Activated CD4-positive, alpha-beta T cell treated with anti-CD3 and anti-CD28 coated beads, Interleukin-2, amount 50 U/mL, for 16 hours (primary cell): ENCODE data around the gene HDGFL1.

Experiments
- DNase-seq: peaks from one replicate; pipeline ENCODE4 v3.0.0-alpha.2; 2020

Gene HDGFL1

DNA sequence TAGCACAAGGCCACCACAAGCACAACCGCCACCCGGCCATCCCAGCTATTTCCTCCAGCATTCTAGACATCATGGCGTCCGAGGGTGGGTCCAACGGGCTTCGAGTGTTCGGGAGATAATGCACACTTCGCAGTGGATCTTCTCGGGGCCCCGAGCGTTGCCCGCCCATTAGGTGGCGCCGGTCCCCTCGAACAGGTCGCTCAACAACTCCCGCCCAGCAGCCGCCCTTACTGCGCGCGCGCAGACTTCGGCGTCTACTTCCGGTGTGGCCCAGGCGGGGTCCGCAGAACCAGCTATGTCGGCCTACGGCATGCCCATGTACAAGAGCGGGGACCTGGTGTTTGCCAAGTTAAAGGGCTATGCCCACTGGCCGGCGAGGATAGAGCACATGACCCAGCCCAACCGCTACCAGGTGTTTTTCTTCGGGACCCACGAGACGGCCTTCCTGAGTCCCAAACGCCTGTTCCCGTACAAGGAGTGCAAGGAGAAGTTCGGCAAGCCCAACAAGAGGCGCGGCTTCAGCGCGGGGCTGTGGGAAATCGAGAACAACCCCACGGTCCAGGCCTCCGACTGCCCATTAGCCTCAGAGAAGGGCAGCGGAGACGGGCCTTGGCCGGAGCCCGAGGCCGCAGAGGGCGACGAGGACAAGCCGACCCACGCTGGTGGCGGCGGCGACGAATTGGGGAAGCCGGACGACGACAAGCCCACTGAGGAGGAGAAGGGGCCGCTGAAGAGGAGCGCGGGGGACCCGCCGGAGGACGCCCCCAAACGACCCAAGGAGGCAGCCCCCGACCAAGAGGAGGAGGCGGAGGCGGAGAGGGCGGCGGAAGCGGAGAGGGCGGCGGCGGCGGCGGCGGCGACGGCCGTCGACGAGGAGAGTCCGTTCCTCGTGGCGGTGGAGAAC, at the start of gene HDGFL1:
TSS of gene HDGFL1 (plus strand) at position 286 of the 904 bp plus-strand sequence. CDS start at position 296, 10 bp downstream.
- DNase-seq = no peak

DNA sequence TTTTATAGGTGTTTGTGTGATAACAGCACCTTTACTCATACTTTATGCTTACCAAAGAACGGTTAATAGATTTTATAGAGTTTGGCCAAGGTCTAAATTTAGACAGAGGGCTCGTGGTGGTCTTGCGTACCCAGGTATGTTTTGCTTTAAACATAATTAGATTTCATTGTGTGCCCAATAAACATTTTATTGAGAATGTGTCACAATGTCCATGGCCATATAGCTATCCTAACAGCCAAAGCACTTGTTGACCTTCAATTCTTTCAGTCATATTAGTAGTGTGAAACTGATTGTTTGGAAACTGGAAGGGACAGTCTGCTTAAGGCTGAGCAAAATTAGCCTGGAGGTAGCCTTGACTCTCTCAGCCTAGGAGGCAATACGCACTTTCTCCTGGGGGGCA, 48.3 kb upstream of the HDGFL1 start:
- DNase-seq = no peak

DNA sequence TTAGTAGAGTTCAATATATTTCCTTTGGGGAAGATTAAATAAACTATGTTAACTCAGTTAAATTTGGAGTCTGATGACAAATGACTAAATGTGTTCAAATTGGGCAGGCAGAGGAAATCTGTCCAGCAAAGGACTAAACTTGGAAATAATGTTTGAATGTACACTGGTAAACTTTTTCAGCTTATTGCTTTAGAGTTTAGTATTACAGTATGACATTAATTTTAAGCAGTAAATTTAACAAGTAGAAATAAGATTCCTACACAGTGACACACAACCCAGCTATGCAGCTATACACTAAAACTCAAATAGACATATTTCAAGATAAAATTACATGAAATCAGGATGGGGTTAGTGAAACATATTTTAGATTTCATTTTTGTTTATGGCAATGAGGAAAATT, 42.6 kb upstream of the HDGFL1 start:
- no peak for DNase-seq

DNA sequence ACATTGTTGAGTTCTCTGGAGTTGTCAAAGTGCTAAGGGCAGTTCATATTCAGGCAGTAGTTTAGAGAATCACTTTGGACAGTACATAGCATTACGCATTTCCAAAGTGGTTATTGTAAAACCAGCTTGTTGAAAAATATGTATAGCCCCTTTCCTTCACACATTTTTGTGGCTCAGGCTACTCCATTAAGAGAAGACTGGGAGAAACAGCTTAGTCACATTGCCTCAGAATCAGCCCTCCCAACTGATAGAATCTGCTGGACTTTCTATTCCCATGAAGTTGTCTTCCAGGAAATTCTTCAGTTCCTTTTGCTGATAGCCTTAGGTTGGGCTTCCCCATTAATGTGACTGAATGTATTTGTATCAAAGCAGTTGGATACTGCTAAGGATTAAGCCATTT, 39.5 kb upstream of the HDGFL1 start:
- DNase-seq = no peak

DNA sequence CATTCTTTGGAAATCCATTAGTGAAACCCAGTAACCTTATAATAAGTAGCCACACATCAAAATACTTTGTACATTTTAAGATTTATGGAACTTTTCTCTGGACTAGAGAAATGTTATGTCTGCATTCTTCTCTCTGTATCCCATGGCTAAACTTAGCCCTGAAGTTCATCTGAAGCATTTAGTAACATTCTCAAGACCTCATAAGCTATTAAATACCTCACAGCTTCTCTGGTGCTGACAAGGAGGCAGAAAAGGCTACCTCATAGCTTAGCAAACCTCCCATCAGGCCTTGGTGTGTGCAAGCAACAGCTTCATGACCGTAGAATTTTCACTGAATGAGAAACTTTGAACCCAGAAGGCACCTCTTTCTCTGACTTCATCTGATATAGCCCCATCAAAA, 38.9 kb upstream of the HDGFL1 start:
- DNase-seq = no peak

DNA sequence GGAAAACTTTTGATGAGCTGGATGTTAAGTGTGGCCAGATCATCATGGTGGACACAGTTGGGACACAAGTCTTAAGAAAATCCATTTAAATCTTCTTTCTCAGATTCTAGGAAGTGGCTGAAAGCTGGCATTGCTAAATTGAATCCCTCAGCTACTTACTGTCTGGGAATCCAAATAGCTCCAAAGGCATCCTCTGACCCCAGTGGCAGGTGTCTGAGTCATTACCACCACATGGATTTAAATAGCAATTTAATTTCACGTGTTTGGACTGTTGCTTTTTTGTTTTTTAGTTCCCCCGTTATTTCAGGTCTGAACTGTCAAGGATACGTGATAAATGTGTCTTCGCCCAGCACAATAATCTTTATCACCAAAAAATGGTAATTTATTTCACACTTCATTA, 33.2 kb upstream of the HDGFL1 start:
- no peak for DNase-seq

DNA sequence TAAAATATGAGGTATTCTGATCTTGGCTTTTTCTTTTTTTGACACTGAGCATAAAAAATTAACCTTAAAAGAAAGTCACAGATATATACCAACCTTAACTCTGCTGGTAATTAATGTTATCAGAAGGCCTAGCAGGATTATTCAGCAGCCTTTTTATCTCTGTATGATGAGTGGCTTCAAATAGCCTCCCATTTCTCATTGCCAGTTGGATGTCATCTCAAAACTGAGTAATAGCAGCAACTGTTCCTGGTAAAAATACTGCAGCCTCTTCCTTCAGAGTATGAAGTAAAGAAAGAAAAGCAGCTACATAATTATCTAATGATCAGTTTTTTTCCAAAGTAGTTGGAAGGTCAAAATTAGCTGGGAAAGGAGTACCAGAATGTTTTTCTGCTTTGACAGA, 24.9 kb upstream of the HDGFL1 start:
- DNase-seq = no peak

DNA sequence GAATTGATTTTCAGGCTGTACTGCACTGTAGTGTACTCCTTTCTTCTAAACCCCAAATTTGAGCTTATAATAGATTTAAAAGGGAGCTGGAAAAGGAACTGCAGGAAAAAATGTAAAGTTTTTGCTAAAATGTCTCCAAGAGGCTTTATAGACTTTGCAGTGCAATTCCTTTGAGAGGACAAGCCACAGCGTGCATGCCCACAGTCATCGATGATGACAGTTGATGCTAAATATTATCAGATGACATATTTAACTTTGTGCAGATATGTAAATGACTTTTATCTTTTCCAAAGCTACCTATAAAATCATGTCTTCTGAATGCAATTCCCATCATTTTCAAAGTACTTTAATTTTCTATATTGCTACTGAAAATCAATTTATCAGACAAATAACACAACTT, 24.3 kb upstream of the HDGFL1 start:
- DNase-seq = no peak

DNA sequence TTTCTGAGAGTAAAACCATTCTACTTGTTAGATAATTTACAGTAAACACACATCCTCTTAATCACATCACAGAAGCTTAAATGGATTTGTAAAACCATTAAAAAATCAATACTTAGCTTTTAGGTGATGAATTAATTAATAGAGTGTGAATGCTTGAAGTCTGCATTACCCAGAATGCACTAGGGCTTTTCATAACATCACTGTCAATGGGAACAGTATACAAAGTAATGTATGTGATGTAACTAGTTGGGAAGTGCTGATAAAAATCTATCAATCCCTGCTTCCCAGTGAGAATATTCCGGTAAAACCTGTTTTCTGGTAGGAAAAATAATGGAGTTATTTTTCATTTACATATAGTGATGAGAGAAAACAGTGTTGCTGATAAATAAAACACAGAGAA, 23.1 kb upstream of the HDGFL1 start:
- no peak for DNase-seq

DNA sequence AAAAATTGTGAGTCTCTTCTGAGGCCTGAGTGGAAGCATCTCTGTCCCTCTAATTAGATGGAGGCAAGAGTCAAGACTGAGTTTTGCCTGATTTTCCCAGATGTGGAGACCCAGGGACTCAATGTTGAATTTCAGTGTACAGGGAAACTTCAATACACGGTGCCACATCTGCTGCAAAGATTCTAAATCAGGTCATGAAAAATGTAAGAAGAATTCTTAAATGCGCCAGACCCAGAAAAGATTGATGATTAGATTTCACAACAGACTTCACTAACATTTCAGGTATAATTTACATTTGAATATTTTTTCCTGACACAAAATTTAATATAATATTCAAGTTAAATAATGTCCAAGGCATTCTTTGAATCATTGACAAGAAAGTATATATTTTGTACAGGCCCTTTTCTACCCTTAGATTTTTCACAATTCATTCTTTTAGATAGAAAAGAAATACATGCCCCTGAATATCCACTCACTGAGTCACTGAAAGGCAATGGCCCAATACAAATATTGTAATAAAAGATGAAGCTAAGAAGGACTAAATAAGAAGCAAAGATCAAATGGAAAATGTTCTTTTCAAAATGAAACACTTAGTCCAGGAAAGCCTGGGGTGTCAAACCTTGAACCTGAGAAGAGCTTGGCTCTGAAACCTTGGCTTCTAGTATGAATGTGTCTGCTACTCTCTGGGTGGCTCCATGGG, 18.2 kb upstream of the HDGFL1 start:
- no peak for DNase-seq

DNA sequence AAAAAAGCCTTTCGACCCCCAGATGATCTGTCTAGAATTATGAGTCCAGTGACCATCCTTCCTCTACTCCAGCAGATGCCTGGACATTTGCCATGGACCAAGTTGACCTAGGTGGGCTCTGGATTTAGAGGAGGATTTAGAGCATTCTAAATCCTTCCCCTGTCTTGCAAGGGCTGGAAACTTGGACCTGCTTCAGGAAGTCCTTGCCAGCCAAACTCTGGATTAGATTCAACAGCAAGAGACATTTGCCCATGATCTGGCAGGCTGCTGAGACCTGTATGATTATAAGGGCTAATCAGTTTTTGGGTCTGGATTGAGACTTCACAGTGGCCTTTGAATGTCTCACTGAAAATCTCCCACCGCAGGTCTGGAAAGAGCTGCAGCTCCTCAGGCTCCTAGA, 13.1 kb upstream of the HDGFL1 start:
- no peak for DNase-seq

DNA sequence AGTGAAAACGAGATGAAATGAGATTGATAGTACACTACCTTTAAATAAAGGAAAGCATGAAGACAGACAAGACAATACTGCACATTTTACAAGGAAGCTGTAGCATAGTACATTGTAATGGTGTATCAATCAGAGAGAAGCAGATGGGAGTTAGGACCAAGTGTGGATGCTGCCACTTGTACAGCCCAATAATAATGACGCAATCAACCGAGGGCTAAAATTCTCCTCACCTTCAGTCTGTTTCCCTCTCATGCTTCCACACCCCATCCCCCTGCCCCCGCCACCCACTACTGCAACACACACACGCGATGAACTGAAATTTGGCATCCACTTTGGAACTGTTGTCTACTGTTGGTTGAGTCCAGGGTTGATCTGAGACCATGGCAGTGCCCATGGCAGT, 12.4 kb upstream of the HDGFL1 start:
- DNase-seq = no peak

DNA sequence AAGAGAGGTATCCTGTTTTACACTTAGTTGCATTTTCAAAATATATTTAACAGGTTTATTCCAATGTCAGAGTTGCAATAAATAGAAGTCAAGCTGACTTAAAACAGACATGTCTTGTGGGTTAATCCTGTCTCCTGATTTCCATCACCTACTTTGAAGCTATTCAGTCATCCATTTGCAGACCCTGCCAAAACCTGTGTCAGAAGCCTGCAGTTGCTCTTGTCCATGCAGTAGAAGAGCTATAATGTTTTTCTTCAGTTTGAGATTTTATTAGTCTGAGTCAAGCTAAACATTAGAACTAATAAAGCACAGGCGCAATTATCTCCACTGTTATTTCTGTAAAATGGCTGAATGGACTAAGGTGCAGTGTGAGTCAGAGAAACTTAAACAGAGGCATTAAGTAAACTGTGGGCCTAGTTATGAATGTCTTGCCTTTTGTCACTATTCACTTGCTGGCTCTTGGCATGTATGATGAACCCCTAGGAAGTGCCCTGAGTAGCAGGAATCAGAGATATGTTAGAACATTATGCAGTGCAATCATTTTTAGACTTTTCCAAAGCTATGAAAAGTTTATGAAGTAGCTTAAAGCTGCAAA, 11.0 kb upstream of the HDGFL1 start:
- DNase-seq = no peak

DNA sequence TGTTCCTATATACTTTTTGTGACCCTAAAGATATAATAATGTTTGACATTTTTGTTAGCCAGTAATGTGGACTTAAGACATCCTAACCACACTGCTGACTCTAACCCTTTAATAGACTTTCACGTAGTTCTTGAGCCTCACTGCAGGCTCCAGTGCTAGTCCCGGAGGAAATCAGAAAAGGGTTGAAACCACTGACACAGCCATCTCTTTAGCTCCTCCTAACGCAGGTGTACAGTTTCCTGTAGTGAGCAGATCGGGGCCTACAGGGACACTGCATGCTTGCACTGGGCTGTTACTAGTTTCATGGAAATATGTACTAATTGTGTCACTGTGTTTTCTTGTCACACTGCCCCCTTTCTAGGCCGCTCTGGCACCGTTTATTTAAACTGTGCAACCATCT, 512 bp upstream of the HDGFL1 start:
- DNase-seq = no peak

DNA sequence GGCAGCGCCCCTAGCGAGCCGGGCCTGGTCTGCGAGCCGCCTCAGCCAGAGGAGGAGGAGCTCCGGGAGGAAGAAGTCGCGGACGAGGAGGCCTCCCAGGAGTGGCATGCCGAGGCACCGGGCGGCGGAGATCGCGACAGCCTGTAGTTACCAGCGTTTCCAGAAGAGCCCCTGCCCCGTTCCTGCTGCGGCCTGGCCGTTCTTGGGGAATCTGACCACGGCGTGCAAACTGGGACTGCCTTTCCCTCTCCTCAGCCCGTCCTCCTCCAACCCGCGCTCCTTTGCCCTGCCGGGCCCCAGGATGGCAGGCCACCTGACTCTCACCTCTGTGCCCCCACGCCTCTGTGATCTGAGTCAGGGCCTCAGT, 802 bp downstream of the HDGFL1 start:
- DNase-seq = no peak

DNA sequence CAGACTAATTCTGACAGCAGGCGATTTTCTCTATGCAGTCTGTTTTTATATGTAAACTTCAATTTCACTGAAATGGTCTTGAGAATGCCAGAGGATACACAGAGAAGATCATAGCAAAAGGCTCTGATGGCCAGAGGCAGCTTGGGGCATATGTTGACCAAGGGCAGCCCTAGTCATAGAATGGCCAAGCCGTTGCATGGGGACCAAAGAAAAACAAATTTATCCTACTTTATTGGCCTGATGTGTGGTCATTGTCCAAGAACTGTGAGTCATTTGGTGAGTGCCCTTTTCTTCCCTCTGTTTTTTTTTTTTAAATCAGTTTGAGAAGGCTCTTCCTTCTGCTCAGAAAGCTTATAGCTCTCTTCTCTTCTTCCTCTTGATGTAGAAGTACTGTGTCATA, 5.8 kb downstream of the HDGFL1 start:
- no peak for DNase-seq

DNA sequence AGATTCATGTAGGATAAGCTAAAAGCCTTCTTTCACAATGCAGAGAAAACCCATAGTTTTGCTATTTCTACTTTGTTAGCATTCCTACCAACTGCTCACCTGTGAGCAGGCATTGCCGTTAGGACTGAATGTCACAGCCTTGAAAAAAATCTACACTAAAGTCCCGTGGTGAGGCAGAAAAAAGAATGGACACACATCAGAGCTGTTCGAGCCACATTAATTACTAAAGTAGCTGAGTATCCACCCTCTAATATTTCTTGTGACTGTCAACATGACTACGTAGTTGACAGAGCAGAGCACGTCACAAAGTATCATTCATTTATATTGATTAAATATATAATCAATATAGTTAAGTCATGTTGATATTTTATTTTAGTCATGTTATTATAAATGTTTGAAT, 10.1 kb downstream of the HDGFL1 start:
- no peak for DNase-seq

DNA sequence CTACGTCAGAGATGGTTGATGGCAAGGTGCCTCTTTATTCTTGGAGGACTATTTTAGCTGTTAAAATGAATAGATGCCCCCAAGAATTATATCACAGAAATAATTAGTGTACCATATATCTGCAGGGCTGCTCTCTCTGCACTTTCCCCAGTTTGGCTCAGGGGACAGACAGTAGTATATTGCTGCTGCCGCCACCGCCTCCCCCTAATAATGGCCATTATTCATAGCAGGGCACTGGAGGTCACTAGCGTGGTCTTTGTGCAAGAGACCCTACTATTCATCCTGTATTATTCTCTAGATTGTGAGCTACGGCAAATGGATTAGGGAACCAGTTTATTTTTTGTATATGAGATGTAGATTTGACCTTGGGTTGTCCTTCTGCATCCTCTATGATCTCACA, 11.0 kb downstream of the HDGFL1 start:
- DNase-seq = no peak

DNA sequence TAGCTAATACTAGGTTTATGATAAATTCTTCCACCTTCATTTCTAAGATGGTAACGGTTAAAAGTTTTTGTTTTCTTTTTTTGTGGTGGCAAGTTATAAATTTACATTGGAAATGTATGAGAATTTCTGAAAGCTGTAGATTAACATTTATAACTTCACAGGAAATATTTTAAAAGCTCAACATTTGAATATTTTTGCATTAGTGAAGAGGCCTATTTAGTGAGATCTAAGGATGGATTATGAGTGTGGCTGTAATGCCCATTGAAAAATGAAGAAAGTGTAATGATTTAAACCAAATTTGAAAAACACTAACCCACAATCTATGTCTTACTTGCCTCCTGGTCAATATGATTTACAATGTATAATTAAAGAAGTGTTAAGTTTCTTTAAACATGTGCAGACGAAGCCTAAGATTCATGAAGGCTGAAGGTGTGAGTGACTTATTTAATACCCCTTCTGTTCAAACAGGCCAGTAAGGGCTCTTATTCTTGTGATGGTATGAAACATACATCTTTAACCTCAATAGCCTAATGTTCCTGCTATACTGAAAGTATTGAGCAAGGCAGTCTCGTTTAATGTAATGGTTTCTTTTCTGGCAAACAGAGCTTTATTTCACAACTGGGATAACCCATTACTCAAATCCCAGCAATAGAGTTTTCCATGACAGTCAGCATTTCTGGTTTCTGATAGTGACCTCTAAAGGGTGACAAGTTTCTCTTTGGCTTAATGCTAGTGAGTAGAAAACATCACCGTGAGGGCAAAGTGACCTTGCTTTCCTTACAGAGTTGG, 13.2 kb downstream of the HDGFL1 start:
- no peak for DNase-seq

DNA sequence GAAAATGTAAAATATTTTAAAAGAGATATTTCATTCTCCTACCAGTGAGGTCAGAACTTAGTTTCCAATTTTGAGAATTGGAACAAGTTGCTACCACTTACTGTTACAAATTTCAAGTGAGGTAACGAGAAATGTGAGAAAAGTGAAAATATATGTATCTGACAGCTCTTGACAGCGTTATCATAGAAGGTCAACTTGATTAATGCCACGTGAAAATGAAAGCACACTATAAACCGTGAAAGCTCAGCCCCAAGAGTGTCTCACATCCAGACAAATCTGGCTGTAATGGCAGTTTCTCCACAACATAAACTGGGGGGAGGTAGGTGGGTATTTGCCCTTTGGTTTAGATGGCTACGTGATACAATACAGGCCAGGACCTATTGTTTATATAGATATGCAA, 13.9 kb downstream of the HDGFL1 start:
- no peak for DNase-seq

DNA sequence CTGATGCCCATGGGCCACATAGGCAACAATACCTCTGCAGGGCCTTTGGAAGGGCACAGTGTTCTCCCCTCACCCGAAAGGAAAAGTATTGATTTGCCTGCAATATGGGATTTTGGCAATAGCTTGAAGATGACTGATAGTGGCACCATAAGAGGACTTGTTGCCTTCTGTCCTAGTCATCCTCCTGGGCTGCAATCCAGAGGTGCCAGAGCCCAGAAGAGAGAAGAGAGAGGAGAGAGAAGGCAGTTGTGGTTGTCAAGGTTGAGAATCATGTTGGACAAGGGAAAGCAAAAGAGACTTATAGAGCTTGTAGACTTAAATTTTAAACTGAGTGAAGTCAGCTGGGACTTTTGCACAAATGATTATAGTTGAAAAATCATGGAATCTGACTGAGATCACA, 14.6 kb downstream of the HDGFL1 start:
- no peak for DNase-seq

DNA sequence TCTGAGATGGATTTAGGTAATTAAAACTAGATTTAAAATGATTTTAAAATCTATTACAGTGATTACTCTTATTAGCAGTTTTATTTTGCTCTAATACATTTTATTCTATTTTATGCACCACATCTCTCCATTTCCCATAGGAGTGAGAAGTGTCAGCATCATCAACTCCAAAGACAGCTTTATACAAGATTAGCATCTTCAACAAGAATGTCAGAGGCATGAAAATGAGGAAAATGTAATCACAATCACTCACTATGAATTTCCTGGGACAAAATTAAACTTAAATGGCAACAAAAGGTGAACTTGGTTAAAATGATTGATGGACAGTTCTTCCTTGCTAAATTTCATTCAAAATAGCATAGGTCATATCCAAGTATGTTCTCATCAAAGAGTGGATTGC, 19.8 kb downstream of the HDGFL1 start:
- no peak for DNase-seq

DNA sequence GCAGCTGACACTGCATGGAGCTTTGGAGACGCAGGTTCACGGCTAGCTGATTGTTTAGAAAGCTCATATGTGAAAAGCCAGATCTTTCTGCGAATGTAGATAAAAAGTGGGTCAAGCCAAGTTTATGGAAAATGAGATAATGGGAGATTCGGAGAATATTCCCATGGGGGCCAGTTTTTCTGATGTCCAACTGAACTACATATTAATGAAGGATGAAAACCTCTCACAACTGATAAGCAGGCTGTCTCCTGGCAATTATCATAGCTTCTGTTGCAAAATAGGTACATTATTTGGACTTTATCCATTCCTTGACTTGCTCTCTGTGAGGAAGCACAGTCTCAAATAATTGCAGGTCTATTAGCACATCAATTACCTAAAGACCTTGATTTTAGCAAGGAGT, 21.1 kb downstream of the HDGFL1 start:
- no peak for DNase-seq
